Measurements from ENCODE around the gene SETD5.

GRCh38 chr3:9412293-9412692 is 14.9 kb downstream of the SETD5 start:
- TF ChIP-seq SP1 (CRISPR knock-in tag; conservative IDR thresholded peaks at IDR 0.05) (no peak), ZNF138 (CRISPR knock-in tag; conservative IDR thresholded peaks at IDR 0.05) (no peak), CTCF (IDR thresholded peaks at IDR 0.05) (no peak), CREB1 (CRISPR knock-in tag; IDR thresholded peaks at IDR 0.05) (no peak), E2F5 (CRISPR knock-in tag; IDR thresholded peaks at IDR 0.05) (no peak), MYBL2 (CRISPR knock-in tag; IDR thresholded peaks at IDR 0.05) (no peak), JUN (CRISPR knock-in tag; IDR thresholded peaks at IDR 0.05) (no peak), GABPB1 (CRISPR knock-in tag; IDR thresholded peaks at IDR 0.05) (no peak), FOXJ3 (CRISPR knock-in tag; IDR thresholded peaks at IDR 0.05; ENCODE audit: borderline replicate concordance) (no peak)
- TF ChIP-seq, protein P1, sequence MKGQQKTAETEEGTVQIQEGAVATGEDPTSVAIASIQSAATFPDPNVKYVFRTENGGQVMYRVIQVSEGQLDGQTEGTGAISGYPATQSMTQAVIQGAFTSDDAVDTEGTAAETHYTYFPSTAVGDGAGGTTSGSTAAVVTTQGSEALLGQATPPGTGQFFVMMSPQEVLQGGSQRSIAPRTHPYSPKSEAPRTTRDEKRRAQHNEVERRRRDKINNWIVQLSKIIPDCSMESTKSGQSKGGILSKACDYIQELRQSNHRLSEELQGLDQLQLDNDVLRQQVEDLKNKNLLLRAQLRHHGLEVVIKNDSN (CRISPR knock-in tag; IDR thresholded peaks at IDR 0.05), result no peak
- TF ChIP-seq, protein P2, sequence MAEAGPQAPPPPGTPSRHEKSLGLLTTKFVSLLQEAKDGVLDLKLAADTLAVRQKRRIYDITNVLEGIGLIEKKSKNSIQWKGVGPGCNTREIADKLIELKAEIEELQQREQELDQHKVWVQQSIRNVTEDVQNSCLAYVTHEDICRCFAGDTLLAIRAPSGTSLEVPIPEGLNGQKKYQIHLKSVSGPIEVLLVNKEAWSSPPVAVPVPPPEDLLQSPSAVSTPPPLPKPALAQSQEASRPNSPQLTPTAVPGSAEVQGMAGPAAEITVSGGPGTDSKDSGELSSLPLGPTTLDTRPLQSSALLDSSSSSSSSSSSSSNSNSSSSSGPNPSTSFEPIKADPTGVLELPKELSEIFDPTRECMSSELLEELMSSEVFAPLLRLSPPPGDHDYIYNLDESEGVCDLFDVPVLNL (CRISPR knock-in tag; IDR thresholded peaks at IDR 0.05; ENCODE audit: borderline replicate concordance, low read depth), result no peak
- TF ChIP-seq, protein P3, sequence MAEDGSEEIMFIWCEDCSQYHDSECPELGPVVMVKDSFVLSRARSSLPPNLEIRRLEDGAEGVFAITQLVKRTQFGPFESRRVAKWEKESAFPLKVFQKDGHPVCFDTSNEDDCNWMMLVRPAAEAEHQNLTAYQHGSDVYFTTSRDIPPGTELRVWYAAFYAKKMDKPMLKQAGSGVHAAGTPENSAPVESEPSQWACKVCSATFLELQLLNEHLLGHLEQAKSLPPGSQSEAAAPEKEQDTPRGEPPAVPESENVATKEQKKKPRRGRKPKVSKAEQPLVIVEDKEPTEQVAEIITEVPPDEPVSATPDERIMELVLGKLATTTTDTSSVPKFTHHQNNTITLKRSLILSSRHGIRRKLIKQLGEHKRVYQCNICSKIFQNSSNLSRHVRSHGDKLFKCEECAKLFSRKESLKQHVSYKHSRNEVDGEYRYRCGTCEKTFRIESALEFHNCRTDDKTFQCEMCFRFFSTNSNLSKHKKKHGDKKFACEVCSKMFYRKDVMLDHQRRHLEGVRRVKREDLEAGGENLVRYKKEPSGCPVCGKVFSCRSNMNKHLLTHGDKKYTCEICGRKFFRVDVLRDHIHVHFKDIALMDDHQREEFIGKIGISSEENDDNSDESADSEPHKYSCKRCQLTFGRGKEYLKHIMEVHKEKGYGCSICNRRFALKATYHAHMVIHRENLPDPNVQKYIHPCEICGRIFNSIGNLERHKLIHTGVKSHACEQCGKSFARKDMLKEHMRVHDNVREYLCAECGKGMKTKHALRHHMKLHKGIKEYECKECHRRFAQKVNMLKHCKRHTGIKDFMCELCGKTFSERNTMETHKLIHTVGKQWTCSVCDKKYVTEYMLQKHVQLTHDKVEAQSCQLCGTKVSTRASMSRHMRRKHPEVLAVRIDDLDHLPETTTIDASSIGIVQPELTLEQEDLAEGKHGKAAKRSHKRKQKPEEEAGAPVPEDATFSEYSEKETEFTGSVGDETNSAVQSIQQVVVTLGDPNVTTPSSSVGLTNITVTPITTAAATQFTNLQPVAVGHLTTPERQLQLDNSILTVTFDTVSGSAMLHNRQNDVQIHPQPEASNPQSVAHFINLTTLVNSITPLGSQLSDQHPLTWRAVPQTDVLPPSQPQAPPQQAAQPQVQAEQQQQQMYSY (CRISPR knock-in tag; IDR thresholded peaks at IDR 0.05), result no peak
- TF ChIP-seq, protein P4, sequence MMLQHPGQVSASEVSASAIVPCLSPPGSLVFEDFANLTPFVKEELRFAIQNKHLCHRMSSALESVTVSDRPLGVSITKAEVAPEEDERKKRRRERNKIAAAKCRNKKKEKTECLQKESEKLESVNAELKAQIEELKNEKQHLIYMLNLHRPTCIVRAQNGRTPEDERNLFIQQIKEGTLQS (CRISPR knock-in tag; conservative IDR thresholded peaks at IDR 0.05), result no peak
